ENCODE measurements around the gene NDOR1. TPM values are rescaled to one million over a fixed set of nuclear protein-coding genes. Genes with fewer than 3 reads are reported as not detected.

The NDOR1 gene
- total and polyA plus RNA-seq, 5 donors = 5.1 to 7.9 (median 5.3) TPM

DNA sequence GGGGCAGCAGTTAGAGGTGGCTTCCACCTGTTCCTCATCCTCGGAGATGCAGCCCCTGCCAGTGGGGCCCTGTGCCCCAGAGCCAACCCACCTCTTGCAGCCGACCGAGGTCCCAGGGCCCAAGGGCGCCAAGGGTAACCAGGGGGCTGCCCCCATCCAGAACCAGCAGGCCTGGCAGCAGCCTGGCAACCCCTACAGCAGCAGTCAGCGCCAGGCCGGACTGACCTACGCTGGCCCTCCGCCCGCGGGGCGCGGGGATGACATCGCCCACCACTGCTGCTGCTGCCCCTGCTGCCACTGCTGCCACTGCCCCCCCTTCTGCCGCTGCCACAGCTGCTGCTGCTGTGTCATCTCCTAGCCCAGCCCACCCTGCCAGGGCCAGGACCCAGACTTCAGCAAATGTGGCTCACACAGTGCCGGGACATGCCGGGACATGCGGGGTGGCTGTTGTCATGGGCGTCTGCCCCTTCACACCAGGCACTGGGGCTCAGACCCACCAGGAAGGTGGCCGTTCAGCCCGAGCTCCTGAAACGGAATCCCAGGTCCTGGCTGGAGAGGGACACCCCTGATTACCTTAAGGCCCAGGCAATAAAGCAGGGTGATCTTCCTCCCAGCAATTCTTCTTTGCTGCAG is 20.3 kb downstream of the NDOR1 start:
- DNase-seq (peak in 2 of 3 donors; percentile 17 to 58), ATAC-seq (no peak)
- intact Hi-C loops (cut with DNase I) = loop anchor here in 3 of 4 donors (5.0 kb wide), 1 partner anchor 104 kb away; no protein-coding TSS in a partner anchor
- no peaks in the 10 kb centered on the region for H3K27me3 ChIP-seq (ENCODE audit: control insufficient read depth, insufficient read depth)
- no peak overlapping the region for H3K4me3 ChIP-seq (ENCODE audit: low read length)
- WGBS = 80% methylated on average over 21 of the region's 21 CpGs
- H3K4me1 ChIP-seq (ENCODE audit: control insufficient read depth, insufficient read depth, low read length) = peaks cover 5% of the 10 kb centered on the region
- H3K9me3 ChIP-seq (ENCODE audit: control insufficient read depth, low read length) = no peaks in the 10 kb centered on the region
- H3K27ac ChIP-seq (ENCODE audit: low read length) = no peak overlapping the region

- H3K27ac ChIP-seq (ENCODE audit: low read length) = no peak overlapping the region
- 67% methylated on average over 18 of the region's 18 CpGs for WGBS
- no peak for DNase-seq
- H3K9me3 ChIP-seq (ENCODE audit: control insufficient read depth, low read length) = no peaks in the 10 kb centered on the region
- no peak for ATAC-seq
- no peak overlapping the region for H3K4me3 ChIP-seq (ENCODE audit: low read length)
- H3K4me1 ChIP-seq (ENCODE audit: control insufficient read depth, insufficient read depth, low read length) = peaks cover 5% of the 10 kb centered on the region
- H3K27me3 ChIP-seq (ENCODE audit: control insufficient read depth, insufficient read depth) = no peaks in the 10 kb centered on the region
- intact Hi-C loops (cut with DNase I) = loop anchor here in 3 of 4 donors (5.0 kb wide), 1 partner anchor 104 kb away; no protein-coding TSS in a partner anchor
Measured at GRCh38 chr9:137226338-137227053, 21.0 kb downstream of the NDOR1 start.

DNA sequence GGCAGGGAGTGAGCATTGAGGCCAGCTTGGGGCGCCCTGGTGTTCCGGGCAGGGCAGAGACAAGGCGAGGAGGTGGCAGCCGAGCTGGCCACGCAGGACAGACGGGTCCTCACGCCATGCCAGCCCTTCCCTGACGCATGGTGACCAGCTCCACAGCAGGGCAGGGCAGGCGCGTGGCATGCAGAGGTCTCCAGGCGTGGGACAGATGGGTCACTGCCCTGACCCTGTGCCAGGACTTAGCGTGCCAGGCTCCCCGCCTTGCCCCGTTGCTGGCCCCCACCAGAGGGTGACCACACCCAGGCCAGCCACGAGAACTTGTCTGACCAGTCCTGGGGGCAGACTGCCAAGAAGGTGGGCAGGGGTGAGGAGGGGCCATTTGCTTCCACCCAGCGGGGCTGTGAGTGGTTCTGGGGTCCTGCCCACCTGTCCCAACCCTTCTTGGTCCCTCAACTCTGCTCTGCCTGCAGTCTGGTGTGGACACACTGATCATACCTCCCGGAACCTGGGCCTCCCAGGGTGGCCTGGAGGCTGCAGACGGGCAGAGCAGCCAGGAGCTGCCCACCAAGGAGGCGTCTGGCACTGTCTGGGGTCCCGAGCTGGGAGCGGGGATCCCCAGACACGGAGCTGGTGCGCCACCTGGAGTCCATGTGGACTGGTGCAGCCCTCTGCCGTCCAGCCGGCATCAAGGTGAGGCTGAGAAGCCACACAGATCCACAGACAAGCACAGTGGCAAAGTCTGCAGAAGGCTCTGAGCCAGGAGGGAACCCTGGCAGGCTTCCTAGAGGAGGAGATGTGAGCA is 21.8 kb downstream of the NDOR1 start, which contains the start of gene RNF224:
Gene RNF224 (plus strand): TSS at position 449 of the 799 bp plus-strand sequence. CDS start 834 bp downstream, outside the sequence.
- DNase-seq (peak; percentile 77 to 89 (median 89)), ATAC-seq (peak; percentile 8 to 28)
- Histone ChIP-seq H3K4me3 (ENCODE audit: low read length) (no peak within 1 kb of the TSS), H3K4me1 (ENCODE audit: control insufficient read depth, insufficient read depth, low read length) (peaks cover 5% of the 10 kb centered on the region), H3K27me3 (ENCODE audit: control insufficient read depth, insufficient read depth) (no peaks in the 10 kb centered on the region), H3K9me3 (ENCODE audit: control insufficient read depth, low read length) (no peaks in the 10 kb centered on the region), H3K27ac (ENCODE audit: low read length) (no peak within 1 kb of the TSS)
- intact Hi-C loops (cut with DNase I) = loop anchor here in 3 of 4 donors (5.0 kb wide), 1 partner anchor 105 kb away; no protein-coding TSS in a partner anchor
- 36% methylated on average over 25 of the region's 25 CpGs for WGBS

DNA sequence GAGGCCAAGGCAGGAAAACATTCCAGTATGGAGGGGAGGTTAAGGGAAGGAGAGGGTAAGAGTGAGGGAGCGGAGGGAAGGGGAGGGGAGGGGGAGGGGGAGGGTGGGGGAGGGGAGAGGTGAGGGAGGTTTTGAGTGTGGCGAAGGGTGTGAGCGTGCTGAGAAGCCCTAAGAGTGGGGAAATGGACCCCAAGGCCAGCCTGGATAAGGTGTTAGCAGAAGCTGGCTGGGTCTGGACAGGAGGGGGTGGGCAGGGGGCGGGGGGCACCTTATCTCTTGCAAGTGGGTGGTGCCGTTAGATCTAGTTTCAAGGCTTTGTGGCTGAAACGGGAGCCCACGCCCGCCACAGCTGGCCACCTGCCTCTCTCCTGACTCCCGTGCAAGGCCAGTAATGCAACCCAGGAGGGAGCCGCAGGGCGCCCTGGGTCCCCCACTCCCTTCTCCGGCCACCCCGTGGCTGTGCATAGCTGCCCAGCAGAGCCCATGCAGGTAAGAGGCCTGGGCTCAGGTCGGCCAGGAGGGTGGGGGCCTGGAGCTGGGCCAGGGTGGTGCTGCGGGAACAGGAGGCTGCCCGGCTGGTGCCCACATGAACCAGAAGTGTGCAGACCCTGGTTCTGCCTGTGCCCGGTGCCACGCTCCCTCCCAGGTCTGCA is 22.5 kb downstream of the NDOR1 start:
- H3K27me3 ChIP-seq (ENCODE audit: control insufficient read depth, insufficient read depth) = no peaks in the 10 kb centered on the region
- ATAC-seq (no peak), DNase-seq (peak in 1 of 3 donors; percentile 62)
- H3K27ac ChIP-seq (ENCODE audit: low read length) = no peak overlapping the region
- no peaks in the 10 kb centered on the region for H3K4me1 ChIP-seq (ENCODE audit: control insufficient read depth, insufficient read depth, low read length)
- intact Hi-C loops (cut with DNase I) = loop anchor here in 3 of 4 donors (5.0 kb wide), 1 partner anchor 106 kb away; no protein-coding TSS in a partner anchor
- WGBS = 35% methylated on average over 18 of the region's 18 CpGs
- H3K9me3 ChIP-seq (ENCODE audit: control insufficient read depth, low read length) = no peaks in the 10 kb centered on the region
- H3K4me3 ChIP-seq (ENCODE audit: low read length) = no peak overlapping the region

DNA sequence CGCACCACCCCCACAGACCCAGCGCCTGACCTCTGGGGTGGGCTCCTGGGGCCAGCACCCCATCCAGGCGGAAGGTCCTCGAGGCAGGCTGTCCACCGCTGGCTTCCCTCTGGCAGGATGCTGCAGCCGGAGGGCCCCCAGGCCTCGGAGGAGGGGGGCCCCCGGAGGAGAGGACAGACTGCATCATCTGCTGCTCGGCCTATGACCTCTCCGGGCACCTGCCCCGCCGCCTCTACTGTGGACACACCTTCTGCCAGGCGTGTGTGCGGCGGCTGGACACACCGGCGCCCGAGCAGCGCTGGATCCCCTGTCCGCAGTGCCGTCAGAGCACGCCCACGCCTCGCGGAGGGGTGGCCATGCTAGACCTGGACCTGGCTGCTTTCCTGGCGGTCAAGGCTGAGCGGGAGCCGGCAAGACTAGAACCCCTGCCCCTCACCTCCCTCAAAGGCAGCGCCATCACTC is 23.0 kb downstream of the NDOR1 start:
- no peaks in the 10 kb centered on the region for H3K4me1 ChIP-seq (ENCODE audit: control insufficient read depth, insufficient read depth, low read length)
- no peaks in the 10 kb centered on the region for H3K9me3 ChIP-seq (ENCODE audit: control insufficient read depth, low read length)
- no peak overlapping the region for H3K4me3 ChIP-seq (ENCODE audit: low read length)
- 62% methylated on average over 29 of the region's 29 CpGs for WGBS
- no peak overlapping the region for H3K27ac ChIP-seq (ENCODE audit: low read length)
- ATAC-seq (no peak), DNase-seq (peak in 1 of 3 donors; percentile 58)
- no peaks in the 10 kb centered on the region for H3K27me3 ChIP-seq (ENCODE audit: control insufficient read depth, insufficient read depth)
- intact Hi-C loops (cut with DNase I) = loop anchor here in 3 of 4 donors (5.0 kb wide), 1 partner anchor 106 kb away; no protein-coding TSS in a partner anchor

DNA sequence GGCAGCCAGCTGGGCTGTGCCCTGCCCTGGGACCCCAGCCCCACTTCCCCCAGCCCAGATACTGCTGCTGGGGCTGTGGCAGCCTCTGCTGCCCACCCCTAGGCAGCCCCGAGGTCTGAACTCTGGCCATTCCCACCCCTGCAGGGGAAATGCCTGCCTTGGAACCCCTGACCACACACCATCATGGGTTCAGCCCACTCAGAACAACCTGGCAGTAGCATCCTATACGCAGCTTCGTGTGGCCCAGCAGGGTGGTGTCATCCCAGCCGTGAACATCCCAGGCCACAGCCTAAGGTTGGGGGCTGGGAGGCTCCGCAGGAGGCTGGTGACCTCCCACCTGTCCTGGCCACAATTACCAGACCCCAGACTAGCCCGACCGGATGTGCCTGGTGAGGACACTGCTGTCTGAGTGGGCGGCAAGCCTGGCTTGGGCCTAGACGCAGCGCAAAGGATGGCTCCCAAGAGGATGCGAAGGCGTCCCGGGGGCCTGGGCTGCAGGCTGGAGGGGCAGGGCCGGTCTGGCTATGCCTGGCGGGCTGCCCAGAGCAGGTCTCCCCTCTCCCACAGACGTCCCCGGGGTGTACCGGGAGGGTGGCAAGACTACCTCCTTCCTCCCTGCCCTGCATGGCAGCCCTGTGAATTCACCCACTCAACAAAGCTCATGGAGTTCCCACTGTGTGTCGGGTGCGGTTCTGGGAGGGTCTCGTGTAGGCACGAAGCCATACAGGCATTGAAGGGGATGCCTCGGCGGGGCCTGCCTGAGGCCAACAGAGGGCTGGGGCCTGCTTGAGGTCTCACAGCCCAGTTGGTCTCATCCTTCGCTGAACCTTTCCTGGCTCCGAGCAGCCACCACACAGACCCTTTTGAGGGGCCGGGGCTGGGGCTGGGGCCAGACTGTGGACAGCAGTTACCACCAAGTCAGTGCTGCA is 23.7 kb downstream of the NDOR1 start:
- Histone ChIP-seq H3K27me3 (ENCODE audit: control insufficient read depth, insufficient read depth) (no peaks in the 10 kb centered on the region), H3K4me3 (ENCODE audit: low read length) (no peak overlapping the region), H3K27ac (ENCODE audit: low read length) (no peak overlapping the region), H3K4me1 (ENCODE audit: control insufficient read depth, insufficient read depth, low read length) (no peaks in the 10 kb centered on the region), H3K9me3 (ENCODE audit: control insufficient read depth, low read length) (no peaks in the 10 kb centered on the region)
- DNase-seq (peak in 1 of 3 donors; percentile 51), ATAC-seq (no peak)
- intact Hi-C loops (cut with DNase I) = loop anchor here in 3 of 4 donors (5.0 kb wide), 1 partner anchor 107 kb away; no protein-coding TSS in a partner anchor
- 60% methylated on average over 27 of the region's 27 CpGs for WGBS

GRCh38 chr9:137229903-137230704 is 24.6 kb downstream of the NDOR1 start:
- Histone ChIP-seq H3K27ac (ENCODE audit: low read length) (no peak overlapping the region), H3K9me3 (ENCODE audit: control insufficient read depth, low read length) (no peaks in the 10 kb centered on the region), H3K4me3 (ENCODE audit: low read length) (no peak overlapping the region), H3K4me1 (ENCODE audit: control insufficient read depth, insufficient read depth, low read length) (no peaks in the 10 kb centered on the region), H3K27me3 (ENCODE audit: control insufficient read depth, insufficient read depth) (no peaks in the 10 kb centered on the region)
- 61% methylated on average over 31 of the region's 31 CpGs for WGBS
- ATAC-seq = no peak
- intact Hi-C loops (cut with DNase I) = loop anchor here in 3 of 4 donors (5.0 kb wide), 1 partner anchor 108 kb away; no protein-coding TSS in a partner anchor
- DNase-seq = peak in 1 of 3 donors; percentile 46

- H3K9me3 ChIP-seq (ENCODE audit: control insufficient read depth, low read length) = no peaks in the 10 kb centered on the region
- ATAC-seq = no peak
- H3K4me1 ChIP-seq (ENCODE audit: control insufficient read depth, insufficient read depth, low read length) = no peaks in the 10 kb centered on the region
- H3K27ac ChIP-seq (ENCODE audit: low read length) = no peak within 1 kb of the TSS
- no peaks in the 10 kb centered on the region for H3K27me3 ChIP-seq (ENCODE audit: control insufficient read depth, insufficient read depth)
- no peak within 1 kb of the TSS for H3K4me3 ChIP-seq (ENCODE audit: low read length)
- DNase-seq = peak in 1 of 3 donors; percentile 50
- 63% methylated on average over 14 of the region's 14 CpGs for WGBS
- intact Hi-C loops (cut with DNase I) = no loop called here
Measured at GRCh38 chr9:137230705-137231371, 25.3 kb downstream of the NDOR1 start, which contains the start of gene SLC34A3. Gene SLC34A3, plus strand, starts transcription at chr9:137230901. Its CDS starts 802 bp downstream, at chr9:137231703.
